Neural crest cell (in vitro differentiated cells): ENCODE data around the gene IGFBP1. TPM values are rescaled to one million over a fixed set of nuclear protein-coding genes. Genes with fewer than 3 reads are reported as not detected.

Source experiments
- DNase-seq: peaks from one replicate; pipeline ENCODE4 v3.0.0; 2021; ENCODE audit warnings: low read depth, mixed read lengths, low spot score
- H3K27ac Mint-ChIP-seq: one replicate; pipeline ENCODE4 v1.8.0; 2021; ENCODE audit warnings: mild to moderate bottlenecking, mixed read lengths; ENCODE audit not compliant: unreplicated experiment
- H3K27me3 Mint-ChIP-seq: 2 replicates; pipeline ENCODE4 v1.8.0; 2021; ENCODE audit warnings: low read depth, mild to moderate bottlenecking, mixed read lengths
- H3K36me3 Mint-ChIP-seq: 2 replicates; pipeline ENCODE4 v1.8.0; 2021; ENCODE audit warnings: low read depth, mild to moderate bottlenecking, mixed read lengths
- H3K4me1 Mint-ChIP-seq: 2 replicates; pipeline ENCODE4 v1.8.0; 2021; ENCODE audit warnings: mixed read lengths
- H3K4me3 Mint-ChIP-seq: one replicate; pipeline ENCODE4 v1.8.0; 2021; ENCODE audit warnings: mild to moderate bottlenecking, mixed read lengths
- H3K9me3 Mint-ChIP-seq: 2 replicates; pipeline ENCODE4 v1.8.0; 2021; ENCODE audit warnings: mixed read lengths
- total RNA-seq: library from RNA; stranded (reverse); gene quantifications from 2 replicates; pipeline ENCODE4 v1.2.1, GENCODE V29; 2021
- TF ChIP-seq, protein P1 (sequence below): fragments of 200-600 bp; sonication (generic); conservative IDR thresholded peaks from 2 replicates; pipeline ENCODE4 v1.5.0; 2021; ENCODE audit warnings: antibody characterized with exemption, mild to moderate bottlenecking

The IGFBP1 gene
- total RNA-seq, 1 donor from 2014 or later, result not detected

DNA sequence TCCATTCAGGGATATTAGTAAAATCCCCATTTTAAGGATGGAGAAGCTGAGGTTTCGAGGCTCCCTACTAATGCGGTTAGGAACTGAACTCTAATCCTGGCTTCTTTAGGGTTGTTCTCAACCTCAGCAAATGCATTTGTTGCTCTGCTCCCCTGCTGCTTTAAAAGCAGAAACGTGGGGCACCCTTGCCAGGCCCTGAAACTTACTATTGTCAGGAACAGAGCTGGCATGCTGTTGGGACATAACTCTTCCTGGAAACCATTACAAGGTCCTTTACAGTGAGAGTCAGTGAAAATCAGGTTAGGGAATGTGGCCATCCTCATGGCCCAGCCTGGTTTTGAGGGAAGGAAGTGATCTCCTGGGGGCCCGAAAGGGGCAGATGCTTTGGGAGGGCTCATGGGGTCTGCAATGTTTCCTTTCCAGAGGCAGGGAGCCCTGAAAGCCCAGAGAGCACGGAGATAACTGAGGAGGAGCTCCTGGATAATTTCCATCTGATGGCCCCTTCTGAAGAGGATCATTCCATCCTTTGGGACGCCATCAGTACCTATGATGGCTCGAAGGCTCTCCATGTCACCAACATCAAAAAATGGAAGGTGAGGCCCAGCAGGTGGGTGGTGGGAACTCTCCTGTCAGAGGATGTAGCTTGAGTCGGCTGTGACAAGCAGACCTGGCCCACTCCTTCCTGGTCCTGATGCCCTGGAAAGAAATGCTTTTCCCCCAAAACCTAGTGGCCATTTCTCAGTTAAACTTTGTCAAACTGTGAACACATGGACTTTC, 2.0 kb downstream of the IGFBP1 start:
- H3K36me3 Mint-ChIP-seq, result no peaks in the 10 kb centered on the region
- peaks cover 70% of the 10 kb centered on the region for H3K27me3 Mint-ChIP-seq
- H3K9me3 Mint-ChIP-seq, result no peaks in the 10 kb centered on the region
- H3K4me3 Mint-ChIP-seq, result no peak overlapping the region
- no peak overlapping the region for H3K27ac Mint-ChIP-seq
- DNase-seq, result no peak
- TF ChIP-seq, protein P1, sequence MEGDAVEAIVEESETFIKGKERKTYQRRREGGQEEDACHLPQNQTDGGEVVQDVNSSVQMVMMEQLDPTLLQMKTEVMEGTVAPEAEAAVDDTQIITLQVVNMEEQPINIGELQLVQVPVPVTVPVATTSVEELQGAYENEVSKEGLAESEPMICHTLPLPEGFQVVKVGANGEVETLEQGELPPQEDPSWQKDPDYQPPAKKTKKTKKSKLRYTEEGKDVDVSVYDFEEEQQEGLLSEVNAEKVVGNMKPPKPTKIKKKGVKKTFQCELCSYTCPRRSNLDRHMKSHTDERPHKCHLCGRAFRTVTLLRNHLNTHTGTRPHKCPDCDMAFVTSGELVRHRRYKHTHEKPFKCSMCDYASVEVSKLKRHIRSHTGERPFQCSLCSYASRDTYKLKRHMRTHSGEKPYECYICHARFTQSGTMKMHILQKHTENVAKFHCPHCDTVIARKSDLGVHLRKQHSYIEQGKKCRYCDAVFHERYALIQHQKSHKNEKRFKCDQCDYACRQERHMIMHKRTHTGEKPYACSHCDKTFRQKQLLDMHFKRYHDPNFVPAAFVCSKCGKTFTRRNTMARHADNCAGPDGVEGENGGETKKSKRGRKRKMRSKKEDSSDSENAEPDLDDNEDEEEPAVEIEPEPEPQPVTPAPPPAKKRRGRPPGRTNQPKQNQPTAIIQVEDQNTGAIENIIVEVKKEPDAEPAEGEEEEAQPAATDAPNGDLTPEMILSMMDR, result no peak
- H3K4me1 Mint-ChIP-seq, result peaks cover 6% of the 10 kb centered on the region

DNA sequence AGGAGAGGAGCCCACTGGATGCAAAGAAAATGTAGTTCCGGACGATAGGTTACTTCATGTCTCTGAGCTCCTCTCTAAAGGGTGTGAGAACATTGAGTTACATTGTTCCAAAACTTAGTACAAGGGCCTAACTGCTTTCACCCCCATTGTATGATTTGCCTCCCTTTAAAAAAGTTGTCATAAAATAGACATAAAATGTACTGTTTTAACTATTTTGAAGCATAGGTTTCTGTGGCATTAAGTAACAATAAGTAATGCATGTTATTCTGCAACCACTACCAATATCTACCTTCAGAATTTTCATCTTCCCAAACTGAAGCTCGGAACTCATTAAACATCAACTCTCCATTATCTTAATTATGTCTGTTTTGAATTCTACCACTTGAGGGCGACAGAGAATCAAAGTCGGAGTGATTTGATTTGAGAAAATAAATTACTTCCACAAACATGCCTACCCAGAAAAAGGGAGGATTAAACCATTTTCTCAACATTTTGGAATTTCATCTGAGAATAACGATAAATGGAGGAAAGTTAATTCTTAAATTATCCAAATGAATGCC, 2.7 kb downstream of the IGFBP1 start:
- peaks cover 6% of the 10 kb centered on the region for H3K4me1 Mint-ChIP-seq
- peaks cover 66% of the 10 kb centered on the region for H3K27me3 Mint-ChIP-seq
- no peak for DNase-seq
- no peak overlapping the region for H3K27ac Mint-ChIP-seq
- H3K9me3 Mint-ChIP-seq, result no peaks in the 10 kb centered on the region
- no peaks in the 10 kb centered on the region for H3K36me3 Mint-ChIP-seq
- H3K4me3 Mint-ChIP-seq, result no peak overlapping the region
- TF ChIP-seq, protein P1, result peak; percentile 84

DNA sequence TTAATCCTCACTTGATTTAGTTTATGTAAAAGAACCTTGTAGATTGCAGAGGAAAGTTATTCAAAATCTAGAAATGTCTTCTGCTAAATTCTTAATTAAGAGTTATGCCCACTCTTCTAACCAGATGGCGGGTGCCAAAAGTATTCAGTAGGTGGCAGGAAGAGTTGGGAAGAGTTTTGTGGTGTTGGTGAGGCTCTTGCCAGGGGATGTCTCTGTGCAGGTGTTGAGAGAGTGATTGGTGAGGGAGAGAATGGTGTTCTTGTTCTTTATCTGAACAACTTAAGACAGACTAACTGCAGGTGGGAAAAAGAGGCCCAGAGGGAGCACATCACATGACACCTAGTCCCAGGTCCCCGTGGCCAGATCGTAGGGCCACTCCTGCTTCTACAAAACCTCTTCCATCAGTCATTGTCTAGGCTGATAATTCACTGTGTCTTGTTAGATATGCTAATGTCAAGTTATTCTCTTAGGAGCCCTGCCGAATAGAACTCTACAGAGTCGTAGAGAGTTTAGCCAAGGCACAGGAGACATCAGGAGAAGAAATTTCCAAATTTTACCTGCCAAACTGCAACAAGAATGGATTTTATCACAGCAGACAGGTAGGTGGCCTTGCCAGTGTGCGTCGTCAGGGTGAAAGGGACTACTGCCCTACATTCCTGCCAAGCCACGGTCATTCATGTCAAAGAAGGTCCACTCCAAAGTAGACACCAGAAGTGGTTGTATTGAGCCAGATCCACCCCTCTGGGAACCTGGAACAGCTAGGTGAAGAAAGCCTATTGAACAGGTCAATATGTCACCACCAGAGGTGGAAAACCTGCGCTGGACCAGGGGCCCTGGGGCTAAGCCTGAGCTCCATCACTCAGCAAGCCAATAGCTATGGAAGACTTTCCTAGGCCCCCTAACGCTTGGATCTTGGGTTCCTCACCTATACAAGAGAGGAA, 3.4 kb downstream of the IGFBP1 start:
- Mint-ChIP-seq H3K27ac (no peak overlapping the region), H3K27me3 (peaks cover 64% of the 10 kb centered on the region), H3K4me3 (no peak overlapping the region), H3K36me3 (no peaks in the 10 kb centered on the region), H3K9me3 (no peaks in the 10 kb centered on the region), H3K4me1 (peaks cover 6% of the 10 kb centered on the region)
- TF ChIP-seq, protein P1, result peak; percentile 9
- DNase-seq, result no peak

DNA sequence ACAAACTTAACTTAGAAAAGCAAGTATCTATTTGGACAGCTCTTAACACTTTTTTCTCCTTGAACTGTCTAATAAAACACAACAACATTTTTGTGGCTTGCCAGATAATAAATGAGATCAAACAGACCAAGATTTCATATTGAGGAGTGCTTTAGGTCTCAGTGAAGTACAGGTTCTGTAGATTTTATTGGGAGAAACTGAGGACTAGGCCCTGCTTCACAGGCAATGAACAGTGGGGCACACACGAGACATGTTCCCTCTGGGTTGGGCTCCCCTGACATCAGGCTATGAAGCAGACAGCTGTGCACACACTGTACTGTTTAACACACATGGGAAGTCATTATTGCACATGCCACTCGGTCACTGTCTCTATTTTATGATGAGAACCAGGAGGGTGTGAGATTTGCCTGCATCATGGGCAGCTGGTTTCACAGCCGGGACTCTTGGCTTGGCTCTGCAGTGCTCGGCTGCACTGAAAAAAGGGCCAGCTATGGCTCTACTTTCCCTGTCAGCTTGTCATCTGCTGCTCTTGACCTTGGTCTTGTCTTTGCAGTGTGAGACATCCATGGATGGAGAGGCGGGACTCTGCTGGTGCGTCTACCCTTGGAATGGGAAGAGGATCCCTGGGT, 4.2 kb downstream of the IGFBP1 start:
- peaks cover 6% of the 10 kb centered on the region for H3K4me1 Mint-ChIP-seq
- H3K4me3 Mint-ChIP-seq, result no peak overlapping the region
- no peaks in the 10 kb centered on the region for H3K9me3 Mint-ChIP-seq
- no peaks in the 10 kb centered on the region for H3K36me3 Mint-ChIP-seq
- H3K27me3 Mint-ChIP-seq, result peaks cover 56% of the 10 kb centered on the region
- no peak for DNase-seq
- H3K27ac Mint-ChIP-seq, result no peak overlapping the region
- TF ChIP-seq, protein P1, result no peak

DNA sequence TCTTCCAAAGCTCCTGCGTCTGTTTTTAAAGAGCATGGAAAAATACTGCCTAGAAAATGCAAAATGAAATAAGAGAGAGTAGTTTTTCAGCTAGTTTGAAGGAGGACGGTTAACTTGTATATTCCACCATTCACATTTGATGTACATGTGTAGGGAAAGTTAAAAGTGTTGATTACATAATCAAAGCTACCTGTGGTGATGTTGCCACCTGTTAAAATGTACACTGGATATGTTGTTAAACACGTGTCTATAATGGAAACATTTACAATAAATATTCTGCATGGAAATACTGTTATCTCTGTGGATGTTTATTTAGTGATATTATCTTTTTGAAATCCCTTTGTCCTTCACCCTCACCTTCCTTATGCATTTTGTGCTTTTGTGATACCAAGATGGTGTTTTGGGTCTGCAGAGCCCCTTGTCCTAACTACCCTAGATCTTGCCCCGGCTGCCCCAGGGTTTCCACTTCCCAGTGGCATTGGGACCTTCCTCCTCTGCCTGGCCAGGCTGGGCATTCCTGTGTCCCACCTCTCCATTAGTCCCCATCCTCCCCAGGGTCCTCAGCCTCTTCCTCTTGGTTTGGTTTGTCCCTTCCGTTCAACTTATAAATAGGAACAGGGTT, 5.2 kb downstream of the IGFBP1 start:
- H3K4me1 Mint-ChIP-seq, result no peaks in the 10 kb centered on the region
- no peaks in the 10 kb centered on the region for H3K36me3 Mint-ChIP-seq
- no peak for DNase-seq
- TF ChIP-seq, protein P1, result no peak
- peaks cover 46% of the 10 kb centered on the region for H3K27me3 Mint-ChIP-seq
- H3K27ac Mint-ChIP-seq, result no peak overlapping the region
- H3K9me3 Mint-ChIP-seq, result peaks cover 3% of the 10 kb centered on the region
- no peak overlapping the region for H3K4me3 Mint-ChIP-seq
